GM18861 (cell line): Measurements from ENCODE around the gene DAG1.

Experiments
- ATAC-seq: cut with Tn5 transposase; IDR thresholded peaks from one replicate; pipeline ENCODE4 v1.9.1; 2021; ENCODE audit not compliant: unreplicated experiment

Gene DAG1

DNA sequence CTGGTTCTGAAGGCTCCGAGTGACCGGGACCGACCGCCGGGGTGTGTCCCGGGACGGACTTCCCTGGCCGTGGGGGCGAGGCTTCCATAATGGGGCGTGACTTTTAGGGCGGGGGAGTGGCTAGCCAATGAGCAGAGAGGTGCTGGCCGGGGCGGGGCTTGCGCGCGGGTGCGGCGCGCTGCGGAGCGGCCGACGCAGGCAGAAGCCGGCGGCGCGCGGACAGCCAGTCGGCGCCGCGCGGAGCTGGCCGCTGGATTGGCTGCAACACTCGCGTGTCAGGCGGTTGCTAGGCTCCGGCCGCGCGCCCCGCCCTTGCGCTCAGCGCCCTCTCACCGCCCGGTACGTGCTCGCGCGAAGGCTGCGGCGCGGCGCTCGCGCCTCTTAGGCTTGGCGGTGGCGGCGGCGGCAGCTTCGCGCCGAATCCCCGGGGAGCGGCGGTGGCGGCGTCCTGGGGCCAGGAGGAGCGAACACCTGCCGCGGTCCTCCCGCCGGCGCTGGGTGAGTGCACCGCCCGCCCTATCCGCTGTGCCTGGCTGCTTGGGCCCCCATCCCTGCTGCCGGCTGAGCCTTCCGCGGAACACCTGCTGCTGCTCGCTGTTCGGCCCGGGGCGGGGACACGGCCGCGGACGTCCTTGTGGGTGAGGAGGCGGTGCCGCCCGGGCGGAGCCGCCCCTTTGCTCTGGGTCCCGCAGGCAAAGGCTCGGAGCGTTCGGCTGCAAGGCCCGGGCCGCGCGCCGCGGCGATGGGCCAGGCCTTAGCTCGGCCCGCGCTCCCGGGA lies at the start of gene DAG1:
DAG1 (plus strand) TSS at position 332 of the 778 bp plus-strand sequence. CDS start 40,268 bp downstream, outside the sequence.
- peak; percentile 80 for ATAC-seq

GRCh38 chr3:49421890-49422378 lies 48.1 kb upstream of the DAG1 start:
- no peak for ATAC-seq

- ATAC-seq: no peak
Observed at GRCh38 chr3:49422379-49423248, 47.5 kb upstream of the DAG1 start, which contains the start of gene AMT. TSS of gene AMT (minus strand) at chr3:49422473. CDS start at chr3:49422450, 23 bp downstream.

DNA sequence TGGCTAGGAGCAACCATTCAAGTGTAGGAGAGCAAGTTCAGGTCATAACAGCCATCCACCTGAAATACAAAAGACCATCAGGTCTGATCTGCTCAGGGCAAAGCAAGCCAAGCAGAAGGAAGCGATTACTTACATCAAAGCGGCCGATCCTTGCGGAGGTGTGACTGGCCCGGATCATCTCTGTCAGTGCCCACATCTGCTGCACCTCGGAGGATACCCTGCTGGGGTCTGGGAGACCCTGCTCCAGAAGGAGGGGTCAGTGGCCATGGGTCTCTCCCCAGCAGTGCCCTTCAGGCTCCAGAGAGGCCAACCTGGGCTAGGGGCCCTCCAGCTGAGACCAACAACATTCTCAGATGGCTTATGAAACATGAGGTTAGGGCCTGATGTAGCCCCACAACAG lies 45.3 kb upstream of the DAG1 start:
- ATAC-seq: no peak

DNA sequence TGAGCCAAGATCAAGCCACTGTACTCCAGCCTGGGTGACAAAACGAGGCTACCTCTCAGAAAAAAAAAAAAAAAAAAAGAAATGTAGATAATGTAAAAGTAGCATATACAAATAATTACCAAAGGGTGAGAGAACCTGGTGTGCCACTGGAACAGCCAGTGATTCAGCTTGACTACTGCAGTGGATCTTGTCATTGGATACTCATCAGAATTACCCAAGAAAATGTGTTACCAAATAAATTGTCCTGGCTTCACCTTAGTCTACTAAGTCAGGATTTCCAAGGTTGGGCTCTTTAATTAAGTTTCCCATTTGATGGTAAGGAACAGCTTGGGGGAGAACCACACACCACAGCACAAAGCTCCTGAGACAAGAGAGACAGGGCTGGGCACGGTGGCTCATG lies 42.5 kb upstream of the DAG1 start:
- ATAC-seq: no peak

DNA sequence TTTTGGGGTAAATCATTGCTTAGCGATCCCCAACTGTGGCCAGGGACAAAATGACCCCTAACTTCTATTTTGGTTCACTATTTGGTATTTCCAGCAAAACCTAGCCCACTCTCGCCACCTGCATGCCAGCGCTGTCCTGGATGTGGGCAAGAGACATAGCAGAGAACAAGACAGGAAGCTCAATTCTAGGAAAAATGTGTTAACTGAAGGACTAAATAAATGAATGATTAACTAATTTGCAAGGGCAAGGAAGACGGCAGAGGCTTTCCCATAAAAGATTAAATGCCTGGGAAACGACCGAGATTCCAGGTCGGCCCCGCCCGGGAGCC lies 41.4 kb upstream of the DAG1 start:
- ATAC-seq: no peak

- ATAC-seq: no peak
Observed at GRCh38 chr3:49434731-49435130, 35.3 kb upstream of the DAG1 start.

DNA sequence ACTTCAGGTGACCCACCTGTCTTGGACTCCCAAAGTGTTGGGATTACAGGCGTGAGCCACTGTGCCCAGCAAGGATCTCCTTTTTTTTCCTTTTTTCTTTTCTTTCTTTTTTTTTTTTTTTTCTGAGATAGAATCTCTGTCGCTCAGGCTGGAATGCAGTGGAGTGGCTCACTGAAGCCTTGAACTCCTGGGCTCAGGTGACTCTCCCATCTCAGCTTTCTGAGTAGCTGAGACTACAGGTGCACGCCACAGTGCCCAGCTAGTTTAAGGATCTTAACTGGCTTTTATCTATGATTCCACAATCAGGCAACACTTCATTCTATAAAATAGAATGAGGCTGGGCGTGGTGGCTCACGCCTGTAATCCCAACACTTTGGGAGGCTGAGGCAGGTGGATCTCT lies 24.7 kb upstream of the DAG1 start:
- ATAC-seq: no peak

DNA sequence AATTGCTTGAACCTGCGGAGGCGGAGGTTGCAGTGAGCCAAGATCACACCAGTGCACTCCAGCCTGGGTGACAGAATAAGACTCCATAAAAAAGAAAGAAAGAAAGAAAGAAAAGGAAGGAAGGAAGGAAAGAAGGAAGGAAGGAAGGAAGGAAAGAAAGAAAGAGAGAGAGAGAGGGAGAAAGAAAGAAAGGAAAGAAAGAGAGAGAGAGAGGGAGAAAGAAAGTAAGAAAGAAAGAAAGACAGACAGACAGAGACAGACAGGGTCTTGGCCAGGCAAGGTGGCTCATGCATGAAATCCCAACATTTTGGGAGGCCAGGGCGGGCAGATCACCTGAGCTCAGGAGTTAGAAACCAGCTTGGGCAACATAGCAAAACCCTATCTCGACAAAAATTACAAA lies 16.4 kb upstream of the DAG1 start:
- no peak for ATAC-seq

DNA sequence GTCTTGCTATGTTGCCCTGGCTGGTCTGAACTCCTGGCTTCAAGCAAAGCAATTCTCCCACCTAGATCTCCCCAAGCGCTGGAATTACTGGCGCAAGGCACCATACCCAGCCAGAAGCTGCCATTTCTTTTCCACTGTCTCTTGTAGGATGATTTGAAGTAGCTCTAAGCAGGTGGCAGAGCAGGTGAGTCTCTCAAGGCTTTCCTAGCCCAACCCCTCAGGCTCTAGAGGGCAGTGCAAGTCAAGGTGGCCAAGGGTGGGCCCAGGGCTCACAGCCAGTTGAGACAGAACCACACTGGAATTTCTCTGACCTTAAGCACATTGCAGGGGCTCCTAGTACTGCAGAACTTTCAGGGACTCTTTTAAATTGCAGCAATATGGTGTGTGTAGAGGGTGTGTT lies 15.6 kb upstream of the DAG1 start:
- no peak for ATAC-seq

DNA sequence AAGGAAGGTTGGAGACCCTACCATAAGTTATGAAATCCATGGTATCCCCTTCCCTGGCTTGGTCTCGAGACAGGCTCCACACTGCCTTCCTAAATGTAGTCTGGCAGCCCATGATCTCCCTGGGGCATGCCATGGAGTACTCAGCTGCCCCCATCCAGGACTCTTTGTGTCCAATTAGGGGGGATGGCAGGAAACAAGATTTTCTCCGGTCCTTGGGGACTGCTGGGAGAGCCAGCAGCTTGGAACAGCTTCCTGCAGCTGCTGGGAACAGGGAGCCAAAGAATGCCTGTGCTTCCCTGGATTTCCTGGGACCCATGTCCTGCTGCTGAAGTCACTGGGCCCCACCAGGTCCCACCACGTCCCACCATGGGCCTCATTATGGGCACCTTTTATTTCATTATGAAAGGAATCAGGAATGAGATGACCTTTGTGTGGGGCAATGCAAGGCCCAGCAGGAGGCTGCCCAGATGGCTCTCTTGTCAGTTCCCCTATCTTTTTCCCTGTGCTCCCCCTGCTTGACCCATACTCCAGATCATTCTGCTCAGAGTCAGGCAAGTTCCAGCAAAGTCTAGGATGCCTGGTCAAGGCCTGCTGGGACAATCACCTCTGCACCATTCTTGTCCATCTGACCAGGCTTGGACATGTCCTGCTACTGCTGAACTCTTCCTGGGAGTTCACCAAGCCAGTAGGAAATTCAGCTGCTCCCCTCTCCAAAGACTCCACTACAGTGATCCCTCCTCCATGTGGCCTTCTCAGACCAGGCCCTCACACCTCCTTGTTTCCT lies 15.0 kb upstream of the DAG1 start:
- no peak for ATAC-seq

- no peak for ATAC-seq
Observed at GRCh38 chr3:49456466-49456865, 13.6 kb upstream of the DAG1 start.

- no peak for ATAC-seq
Observed at GRCh38 chr3:49460188-49460890, 9.7 kb upstream of the DAG1 start.

- ATAC-seq: no peak
Observed at GRCh38 chr3:49460956-49461355, 9.1 kb upstream of the DAG1 start.

DNA sequence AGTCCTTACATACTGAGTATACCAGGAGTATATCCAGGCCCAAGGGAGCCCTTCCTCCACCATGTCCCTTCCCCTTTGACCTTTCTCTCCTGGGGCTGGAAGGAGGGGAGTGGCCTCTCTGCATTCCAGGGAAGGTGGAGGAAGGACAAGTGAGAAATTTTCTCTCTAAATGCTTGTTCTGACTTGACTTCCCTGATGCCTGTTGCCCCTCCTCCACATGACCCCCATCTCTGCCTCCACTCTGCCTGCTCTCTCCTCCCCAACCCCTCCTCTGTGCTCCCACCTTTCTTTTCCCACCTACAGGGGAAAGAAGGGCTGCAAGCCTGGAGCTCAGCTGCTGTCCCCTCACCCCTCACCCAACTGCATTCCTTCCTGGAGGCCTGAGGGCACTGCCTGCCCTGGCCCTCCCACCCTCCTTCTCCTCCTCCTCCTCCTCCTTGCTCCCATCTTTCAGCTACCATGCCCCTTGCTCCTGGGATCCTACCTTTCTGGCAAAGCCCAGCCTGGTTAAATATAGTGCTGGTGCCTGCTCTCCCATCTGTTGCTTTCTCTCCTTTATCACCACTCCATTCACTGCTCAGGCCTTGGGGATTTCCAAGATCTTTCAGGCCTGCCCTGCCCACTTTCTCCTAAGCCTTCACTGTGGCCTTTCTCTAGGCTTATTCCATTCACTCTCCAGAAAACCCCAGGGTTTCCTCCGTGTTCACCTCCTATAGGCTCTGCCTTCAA lies 8.5 kb upstream of the DAG1 start:
- no peak for ATAC-seq

GRCh38 chr3:49462222-49462621 lies 7.8 kb upstream of the DAG1 start:
- no peak for ATAC-seq

DNA sequence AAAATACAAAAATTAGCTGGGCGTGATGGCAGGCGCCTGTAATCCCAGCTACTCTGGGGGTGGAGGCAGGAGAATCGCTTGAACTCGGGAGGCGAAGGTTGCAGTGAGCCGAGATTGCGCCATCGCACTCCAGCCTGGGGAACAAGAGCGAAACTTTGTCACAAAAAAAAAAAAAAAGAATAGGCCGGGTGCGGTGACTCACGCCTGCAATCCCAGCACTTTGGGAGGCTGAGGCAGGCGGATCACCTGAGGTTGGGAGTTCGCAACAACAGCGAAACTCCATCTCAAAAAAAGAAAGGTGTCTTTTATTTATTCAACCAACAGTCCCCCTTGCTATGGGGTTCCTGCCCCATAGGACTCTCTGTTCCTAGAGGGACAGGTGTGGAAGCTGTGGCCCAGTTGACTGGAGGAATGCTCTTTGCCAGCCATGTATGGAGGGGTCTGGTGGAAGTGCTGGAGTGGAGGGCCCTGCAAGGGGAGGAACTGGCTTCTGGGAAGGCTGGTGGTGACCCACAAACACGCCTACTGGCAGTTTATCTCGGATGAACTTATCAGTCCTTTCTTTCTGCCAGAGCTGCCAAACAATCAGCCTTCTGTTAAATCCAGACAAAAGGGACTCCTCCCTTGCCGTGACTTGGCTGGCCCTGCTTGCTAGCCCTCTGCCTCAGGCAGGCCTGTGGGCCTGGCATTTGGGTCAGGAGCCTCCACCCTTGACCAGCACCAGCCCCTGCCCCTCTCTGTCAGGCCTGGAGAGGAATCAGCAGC lies 4.6 kb upstream of the DAG1 start:
- no peak for ATAC-seq

DNA sequence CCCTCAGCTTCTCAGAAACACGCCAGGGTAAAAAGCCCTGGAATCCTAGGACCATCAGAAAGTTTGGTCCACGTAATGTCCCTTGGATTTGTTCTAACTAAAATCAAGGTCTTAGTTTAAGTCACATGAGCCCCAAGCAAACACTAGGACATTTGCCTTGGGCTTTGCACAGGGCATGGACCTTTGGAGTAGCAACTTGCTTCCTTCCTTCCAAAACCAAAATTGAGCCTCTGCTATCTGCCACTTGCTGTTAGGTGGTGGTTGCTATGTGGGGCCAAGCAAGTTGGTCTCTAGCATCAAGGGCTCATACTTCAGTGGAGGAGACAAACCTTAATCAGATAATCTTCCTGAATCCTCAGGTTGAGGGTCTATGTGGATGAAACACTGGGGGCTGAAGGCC lies 4.0 kb upstream of the DAG1 start:
- no peak for ATAC-seq
